ENCODE results near the gene DIPK1B. TPM values are rescaled to one million over a fixed set of nuclear protein-coding genes. Genes with fewer than 3 reads are reported as not detected.
A peak's percentile ranks its signal among the peaks of the same experiment; 100 is the strongest.

Gene DIPK1B
- total and polyA plus RNA-seq, 10 of the 15 experiments (the other 5 are each of a cell fraction or from before 2014, with no cell fraction given) = 0.08 to 0.28 (median 0.13) TPM; not detected in 3

DNA sequence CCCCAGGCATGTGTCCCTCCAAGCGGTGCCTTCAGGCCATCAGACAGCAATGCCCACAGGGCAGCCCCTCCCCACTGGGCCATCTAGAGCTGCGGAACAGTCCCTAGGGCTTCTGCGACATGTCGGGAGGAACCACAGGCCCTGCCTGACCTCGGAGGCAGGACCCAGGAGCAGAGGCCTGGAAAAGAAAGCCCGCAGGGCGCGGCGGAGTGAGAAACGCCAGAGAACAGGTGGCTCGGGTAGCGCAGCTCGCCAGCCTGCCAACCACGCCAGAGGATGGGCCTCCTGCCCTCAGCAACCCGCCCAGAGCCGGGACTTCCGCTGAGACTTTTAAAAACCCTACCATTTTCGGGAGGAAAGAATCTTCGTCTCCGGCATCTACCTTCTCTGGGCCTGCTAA is 45.0 kb downstream of the DIPK1B start:
- intact Hi-C loops (cut with micrococcal nuclease; ENCODE audit: unreplicated experiment) (no loop called here), in situ Hi-C loops (cut with MboI) (no loop called here)
- ATAC-seq = peak; percentile 7
- Histone ChIP-seq H3K9ac (ENCODE audit: control insufficient read depth, insufficient read depth, low read length) (no peak overlapping the region), H3K79me2 (ENCODE audit: control insufficient read depth, insufficient read depth, low read length) (no peaks in the 10 kb centered on the region), H2AFZ (ENCODE audit: control insufficient read depth, low read depth, low read length) (no peak overlapping the region), H3K4me3 (no peak overlapping the region), H3K4me2 (ENCODE audit: control insufficient read depth, insufficient read depth) (no peak overlapping the region), H3K9me3 (replicated peaks; ENCODE audit: control insufficient read depth, insufficient read depth, low read length) (peaks cover 21% of the 10 kb centered on the region), H4K20me1 (ENCODE audit: control insufficient read depth, insufficient read depth) (no peaks in the 10 kb centered on the region), H3K27me3 (replicated peaks in 1 of 2; ENCODE audit: control insufficient read depth in 2 of 2, insufficient read depth in 2 of 2, low read length in 1 of 2) (0 out of 4 replicates have a peak, but pooled peaks cover 0 to 2% of the 10 kb centered on the region in 2 experiments), H3K36me3 (ENCODE audit: control insufficient read depth in 2 of 2, insufficient read depth in 2 of 2, low read length in 1 of 2) (no peaks in the 10 kb centered on the region), H3K4me1 (ENCODE audit: control insufficient read depth, insufficient read depth, low read length) (no peaks in the 10 kb centered on the region), H3K27ac (ENCODE audit: control insufficient read depth, insufficient read depth) (no peak overlapping the region)
- ChIA-PET RAD21 (ENCODE audit: unreplicated experiment) (no interaction called here), CTCF (interaction anchor here (1.0 to 2.3 kb wide), 4 partner anchors 15 to 86 kb away, joined by 3 to 8 read pairs (median 4); no protein-coding TSS in a partner anchor), POLR2A (no interaction called here), SMC1A (ENCODE audit: uncharacterized antibody, unreplicated experiment) (interaction anchor here (1.5 kb wide), 1 partner anchor 30 kb away, joined by 3 read pairs; no protein-coding TSS in a partner anchor)
- TF ChIP-seq BHLHE40 (IDR thresholded peaks at IDR 0.05; ENCODE audit: borderline replicate concordance in 1 of 2, low read depth in 2 of 2, low read length in 1 of 2) = no peak
- TF ChIP-seq, protein P1, sequence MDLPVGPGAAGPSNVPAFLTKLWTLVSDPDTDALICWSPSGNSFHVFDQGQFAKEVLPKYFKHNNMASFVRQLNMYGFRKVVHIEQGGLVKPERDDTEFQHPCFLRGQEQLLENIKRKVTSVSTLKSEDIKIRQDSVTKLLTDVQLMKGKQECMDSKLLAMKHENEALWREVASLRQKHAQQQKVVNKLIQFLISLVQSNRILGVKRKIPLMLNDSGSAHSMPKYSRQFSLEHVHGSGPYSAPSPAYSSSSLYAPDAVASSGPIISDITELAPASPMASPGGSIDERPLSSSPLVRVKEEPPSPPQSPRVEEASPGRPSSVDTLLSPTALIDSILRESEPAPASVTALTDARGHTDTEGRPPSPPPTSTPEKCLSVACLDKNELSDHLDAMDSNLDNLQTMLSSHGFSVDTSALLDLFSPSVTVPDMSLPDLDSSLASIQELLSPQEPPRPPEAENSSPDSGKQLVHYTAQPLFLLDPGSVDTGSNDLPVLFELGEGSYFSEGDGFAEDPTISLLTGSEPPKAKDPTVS (IDR thresholded peaks at IDR 0.05; ENCODE audit: low read depth, low read length) = no peak
- TF ChIP-seq IRF4 (IDR thresholded peaks at IDR 0.05; ENCODE audit: low read depth, low read length) = no peak
- TF ChIP-seq, protein P2, sequence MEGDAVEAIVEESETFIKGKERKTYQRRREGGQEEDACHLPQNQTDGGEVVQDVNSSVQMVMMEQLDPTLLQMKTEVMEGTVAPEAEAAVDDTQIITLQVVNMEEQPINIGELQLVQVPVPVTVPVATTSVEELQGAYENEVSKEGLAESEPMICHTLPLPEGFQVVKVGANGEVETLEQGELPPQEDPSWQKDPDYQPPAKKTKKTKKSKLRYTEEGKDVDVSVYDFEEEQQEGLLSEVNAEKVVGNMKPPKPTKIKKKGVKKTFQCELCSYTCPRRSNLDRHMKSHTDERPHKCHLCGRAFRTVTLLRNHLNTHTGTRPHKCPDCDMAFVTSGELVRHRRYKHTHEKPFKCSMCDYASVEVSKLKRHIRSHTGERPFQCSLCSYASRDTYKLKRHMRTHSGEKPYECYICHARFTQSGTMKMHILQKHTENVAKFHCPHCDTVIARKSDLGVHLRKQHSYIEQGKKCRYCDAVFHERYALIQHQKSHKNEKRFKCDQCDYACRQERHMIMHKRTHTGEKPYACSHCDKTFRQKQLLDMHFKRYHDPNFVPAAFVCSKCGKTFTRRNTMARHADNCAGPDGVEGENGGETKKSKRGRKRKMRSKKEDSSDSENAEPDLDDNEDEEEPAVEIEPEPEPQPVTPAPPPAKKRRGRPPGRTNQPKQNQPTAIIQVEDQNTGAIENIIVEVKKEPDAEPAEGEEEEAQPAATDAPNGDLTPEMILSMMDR (IDR thresholded peaks at IDR 0.05 in 2 of 3, conservative IDR thresholded peaks at IDR 0.05 in 1 of 3; ENCODE audit: control insufficient read depth in 2 of 3, extremely low read depth in 1 of 3, insufficient read depth in 1 of 3, low read depth in 3 of 3, low read length in 3 of 3) = no peak
- TF ChIP-seq, protein P3, sequence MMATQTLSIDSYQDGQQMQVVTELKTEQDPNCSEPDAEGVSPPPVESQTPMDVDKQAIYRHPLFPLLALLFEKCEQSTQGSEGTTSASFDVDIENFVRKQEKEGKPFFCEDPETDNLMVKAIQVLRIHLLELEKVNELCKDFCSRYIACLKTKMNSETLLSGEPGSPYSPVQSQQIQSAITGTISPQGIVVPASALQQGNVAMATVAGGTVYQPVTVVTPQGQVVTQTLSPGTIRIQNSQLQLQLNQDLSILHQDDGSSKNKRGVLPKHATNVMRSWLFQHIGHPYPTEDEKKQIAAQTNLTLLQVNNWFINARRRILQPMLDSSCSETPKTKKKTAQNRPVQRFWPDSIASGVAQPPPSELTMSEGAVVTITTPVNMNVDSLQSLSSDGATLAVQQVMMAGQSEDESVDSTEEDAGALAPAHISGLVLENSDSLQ (IDR thresholded peaks at IDR 0.05) = no peak
- TF ChIP-seq, protein P4, sequence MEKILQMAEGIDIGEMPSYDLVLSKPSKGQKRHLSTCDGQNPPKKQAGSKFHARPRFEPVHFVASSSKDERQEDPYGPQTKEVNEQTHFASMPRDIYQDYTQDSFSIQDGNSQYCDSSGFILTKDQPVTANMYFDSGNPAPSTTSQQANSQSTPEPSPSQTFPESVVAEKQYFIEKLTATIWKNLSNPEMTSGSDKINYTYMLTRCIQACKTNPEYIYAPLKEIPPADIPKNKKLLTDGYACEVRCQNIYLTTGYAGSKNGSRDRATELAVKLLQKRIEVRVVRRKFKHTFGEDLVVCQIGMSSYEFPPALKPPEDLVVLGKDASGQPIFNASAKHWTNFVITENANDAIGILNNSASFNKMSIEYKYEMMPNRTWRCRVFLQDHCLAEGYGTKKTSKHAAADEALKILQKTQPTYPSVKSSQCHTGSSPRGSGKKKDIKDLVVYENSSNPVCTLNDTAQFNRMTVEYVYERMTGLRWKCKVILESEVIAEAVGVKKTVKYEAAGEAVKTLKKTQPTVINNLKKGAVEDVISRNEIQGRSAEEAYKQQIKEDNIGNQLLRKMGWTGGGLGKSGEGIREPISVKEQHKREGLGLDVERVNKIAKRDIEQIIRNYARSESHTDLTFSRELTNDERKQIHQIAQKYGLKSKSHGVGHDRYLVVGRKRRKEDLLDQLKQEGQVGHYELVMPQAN (conservative IDR thresholded peaks at IDR 0.05) = no peak
- TF ChIP-seq NR2C2 (IDR thresholded peaks at IDR 0.05; ENCODE audit: borderline replicate concordance, control insufficient read depth, insufficient read length, low read depth) = no peak
- DNase-seq (ENCODE audit: low read depth, low spot score) = no peak
- 20% methylated on average over 19 of the region's 20 CpGs for whole genome bisulfite sequencing (ENCODE audit: insufficient coverage, insufficient replicate concordance, low lambda C conversion rate, missing lambda C conversion rate)
- BruUV-seq (replicated peaks) = no TSS peak
- FAIRE-seq = no peak

All from GM12878 (cell line).